Left ventricle myocardium superior (tissue), 1 donor: ENCODE measurements around the gene PXN. TPM values are rescaled to one million over a fixed set of nuclear protein-coding genes. Genes with fewer than 3 reads are reported as not detected.
A peak's percentile ranks its signal among the peaks of the same experiment; 100 is the strongest.

ENCODE experiments used
- ATAC-seq: fragments of 200-7000 bp; cut with Tn5 transposase; one replicate; pipeline ENCODE4 v1.9.1; 2020; ENCODE audit warnings: mild to moderate bottlenecking, moderate library complexity
- DNase-seq: peaks from one replicate; pipeline ENCODE4 v3.0.0-alpha.2; 2020
- intact Hi-C: fragments of 100-400 bp; cut with micrococcal nuclease; formaldehyde crosslinking; loops from one replicate; pipeline ENCODE4 v1.11.0; 2022
- total RNA-seq: library from RNA; stranded (reverse); fragmentation: NEBNext Ultra II Directional; extraction: Animal tissue kit (Norgen Biotek cat#: 25700); gene quantifications from one replicate; pipeline ENCODE4 v1.2.1, GENCODE V29; 2021
- donor health status: DM: no; HTN: yes; CAD: no; lungs with severe emphysema.

Gene PXN
- total RNA-seq, 1 donor from 2014 or later = 65.9 TPM

DNA sequence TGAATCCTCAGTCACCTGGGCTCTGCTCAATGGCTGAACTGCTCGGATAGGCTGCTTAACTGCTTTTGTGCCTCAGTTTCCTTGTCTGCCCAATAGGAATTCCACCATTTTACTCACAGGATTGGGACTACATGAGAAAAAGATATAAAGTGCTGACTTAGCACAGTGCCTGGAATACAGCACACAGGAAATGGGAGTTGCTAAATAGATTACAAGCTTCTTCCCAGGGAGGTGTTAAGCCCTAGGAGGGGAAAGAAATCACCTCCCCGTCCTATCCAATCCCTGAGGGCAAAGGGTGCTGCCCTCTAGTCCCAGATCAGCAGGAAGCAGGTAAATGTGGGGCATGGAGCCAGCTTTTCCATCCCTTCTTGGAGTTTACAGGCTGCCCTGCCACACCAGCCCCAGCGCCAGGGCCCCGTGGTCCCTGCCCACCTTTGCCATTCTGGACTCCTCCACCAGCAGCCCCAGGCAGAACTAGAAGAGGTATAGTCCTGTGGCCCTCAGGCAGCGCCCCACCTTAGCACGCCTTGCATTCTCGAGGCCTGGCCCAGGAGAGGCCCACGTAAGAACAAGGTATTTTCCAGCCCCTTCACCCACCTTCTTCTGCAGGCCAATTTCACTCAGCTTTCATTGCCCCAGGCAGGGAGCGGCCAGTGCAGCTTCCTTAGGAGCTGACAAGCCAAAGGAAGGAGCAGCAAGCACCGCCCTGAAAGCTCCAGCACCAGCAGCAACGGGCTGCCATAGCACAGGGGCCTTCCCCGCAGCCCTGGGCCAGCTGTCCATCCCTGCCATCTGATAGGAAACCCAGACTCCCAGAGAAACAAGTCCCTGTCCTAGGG is 35.8 kb downstream of the PXN start:
- ATAC-seq (no peak), DNase-seq (no peak)
- intact Hi-C loops = no loop called here

DNA sequence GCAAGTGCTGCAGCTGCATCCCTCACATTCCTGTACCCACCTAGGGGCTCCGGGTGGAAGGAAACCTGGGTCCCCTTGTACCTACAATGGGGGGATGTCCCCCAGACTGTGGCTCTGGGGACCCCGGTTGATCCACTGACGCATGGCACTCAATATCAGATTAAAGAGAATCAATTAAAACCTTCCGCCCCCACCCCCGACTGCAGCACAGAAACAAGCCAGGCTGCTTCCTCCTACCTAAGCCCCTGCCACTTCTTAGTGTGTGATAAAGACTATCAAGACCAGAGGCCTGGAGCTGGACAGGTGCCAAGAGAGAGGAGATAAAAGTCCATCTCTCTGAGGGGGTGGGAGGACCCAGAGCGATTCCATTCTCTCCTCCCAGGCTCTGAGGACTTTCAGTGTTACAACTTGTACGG is 36.5 kb downstream of the PXN start:
- no peak for DNase-seq
- ATAC-seq = no peak
- intact Hi-C loops = no loop called here

GRCh38 chr12:120228291-120229070 is 37.0 kb downstream of the PXN start:
- intact Hi-C loops = no loop called here
- DNase-seq = peak; percentile 91

DNA sequence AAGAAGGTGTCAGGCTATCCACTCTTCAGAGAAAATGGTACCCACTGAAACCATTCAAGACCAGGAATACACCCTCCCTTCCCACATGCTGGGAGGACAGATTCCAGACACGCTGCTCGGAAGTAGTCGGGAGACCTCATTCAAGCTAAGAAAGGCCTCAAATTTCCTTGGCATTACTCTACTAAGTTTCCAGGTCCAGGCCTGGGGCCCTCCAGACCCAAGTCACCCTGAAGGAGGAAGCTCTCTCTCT is 37.6 kb downstream of the PXN start:
- ATAC-seq = no peak
- intact Hi-C loops = no loop called here
- DNase-seq = no peak

More at GRCh38 chr12:120228291-120229070, 37.0 kb downstream of the PXN start:
- ATAC-seq = peak; percentile 63

DNA sequence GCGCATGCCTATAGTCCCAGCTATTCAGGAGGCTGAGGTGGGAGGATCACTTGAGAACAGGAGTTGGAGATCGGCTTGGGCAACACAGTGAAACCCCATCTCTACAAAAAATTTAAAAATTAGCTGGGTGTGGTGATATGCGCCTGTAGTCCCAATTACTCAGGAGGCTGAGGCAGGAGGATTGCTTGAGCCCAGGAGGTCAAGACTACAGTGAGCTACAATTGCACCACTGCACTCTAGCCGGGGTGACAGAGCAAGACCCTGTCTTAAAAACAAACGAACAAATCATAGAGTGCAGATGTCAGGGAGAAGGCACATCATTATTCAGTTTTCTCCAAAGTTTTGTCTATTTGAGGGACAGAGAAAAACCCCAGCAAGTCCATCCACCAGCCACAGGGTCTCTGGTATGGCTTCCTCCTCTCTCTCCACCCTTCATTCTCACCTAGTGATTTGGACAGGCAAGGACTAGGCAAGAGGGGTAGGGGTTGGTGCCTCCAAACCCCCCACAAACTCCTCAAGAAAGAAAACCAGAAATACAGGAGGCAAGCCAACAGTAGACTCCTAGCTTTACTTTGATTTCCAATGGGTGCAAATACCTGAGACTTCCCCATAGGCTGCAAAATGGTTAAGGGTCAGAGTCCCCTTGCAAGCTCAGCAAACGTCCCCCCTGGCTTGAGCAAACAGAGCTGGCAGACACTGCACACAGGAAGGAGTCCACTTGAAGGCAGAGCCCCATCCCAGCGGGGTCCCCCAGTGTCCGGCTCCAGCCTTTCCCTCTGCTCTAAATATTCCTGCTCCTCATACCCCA is 38.1 kb downstream of the PXN start:
- ATAC-seq (no peak), DNase-seq (no peak)
- intact Hi-C loops = loop anchor here (2.0 kb wide), 1 partner anchor 39 kb away; no protein-coding TSS in a partner anchor

- ATAC-seq (no peak), DNase-seq (no peak)
- intact Hi-C loops = loop anchor here (2.0 kb wide), 1 partner anchor 41 kb away; no protein-coding TSS in a partner anchor
These were observed 39.5 kb downstream of the PXN start for GRCh38 chr12:120225852-120226640.

- ATAC-seq (no peak), DNase-seq (no peak)
- intact Hi-C loops = no loop called here
These were observed 40.4 kb downstream of the PXN start for GRCh38 chr12:120225200-120225558.

DNA sequence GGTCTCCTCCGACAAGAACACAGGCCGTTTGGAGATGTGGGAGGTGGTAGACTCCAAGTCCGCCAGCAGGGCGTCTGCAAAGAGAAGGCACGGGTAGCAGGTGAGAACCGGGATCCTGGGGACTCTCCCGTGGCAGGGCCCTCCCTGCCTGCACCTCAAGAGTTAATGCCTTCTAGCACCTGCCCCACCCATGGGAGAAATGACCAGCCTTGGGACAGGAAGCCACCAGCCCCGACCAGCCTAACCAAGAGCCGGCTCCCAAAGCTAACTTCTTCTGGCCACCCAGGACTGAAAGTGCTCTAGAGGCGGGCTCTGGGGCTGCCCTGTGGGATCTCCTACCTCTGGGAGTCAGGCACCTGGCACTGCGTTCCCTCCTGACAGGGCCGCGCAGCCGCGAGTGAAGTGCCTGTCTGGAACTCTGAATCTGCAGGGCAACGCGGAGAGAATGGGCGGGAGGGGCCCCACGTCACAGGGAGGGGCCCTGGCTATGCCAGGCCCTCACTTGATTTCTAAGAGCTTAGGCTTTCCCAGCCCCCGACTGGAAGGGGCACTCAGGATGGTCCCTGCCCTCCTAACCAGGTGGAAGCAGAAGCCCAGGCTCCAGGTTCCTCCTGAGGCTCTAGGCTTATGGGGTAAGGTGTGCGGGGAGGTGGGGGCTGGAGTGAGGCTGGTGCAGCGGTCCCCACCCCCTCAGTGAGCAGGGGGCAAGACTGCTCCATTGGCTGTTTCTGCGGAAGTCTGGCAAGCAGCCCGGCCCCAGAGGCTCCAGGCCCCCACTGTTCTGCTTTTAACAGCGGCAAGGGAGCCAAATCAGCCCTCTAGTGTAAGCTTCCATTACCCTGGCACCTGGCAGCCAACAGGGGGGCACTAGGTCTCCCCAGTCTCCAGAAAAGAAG is 41.0 kb downstream of the PXN start:
- ATAC-seq (peak; percentile 67), DNase-seq (peak; percentile 77)
- intact Hi-C loops = no loop called here

DNA sequence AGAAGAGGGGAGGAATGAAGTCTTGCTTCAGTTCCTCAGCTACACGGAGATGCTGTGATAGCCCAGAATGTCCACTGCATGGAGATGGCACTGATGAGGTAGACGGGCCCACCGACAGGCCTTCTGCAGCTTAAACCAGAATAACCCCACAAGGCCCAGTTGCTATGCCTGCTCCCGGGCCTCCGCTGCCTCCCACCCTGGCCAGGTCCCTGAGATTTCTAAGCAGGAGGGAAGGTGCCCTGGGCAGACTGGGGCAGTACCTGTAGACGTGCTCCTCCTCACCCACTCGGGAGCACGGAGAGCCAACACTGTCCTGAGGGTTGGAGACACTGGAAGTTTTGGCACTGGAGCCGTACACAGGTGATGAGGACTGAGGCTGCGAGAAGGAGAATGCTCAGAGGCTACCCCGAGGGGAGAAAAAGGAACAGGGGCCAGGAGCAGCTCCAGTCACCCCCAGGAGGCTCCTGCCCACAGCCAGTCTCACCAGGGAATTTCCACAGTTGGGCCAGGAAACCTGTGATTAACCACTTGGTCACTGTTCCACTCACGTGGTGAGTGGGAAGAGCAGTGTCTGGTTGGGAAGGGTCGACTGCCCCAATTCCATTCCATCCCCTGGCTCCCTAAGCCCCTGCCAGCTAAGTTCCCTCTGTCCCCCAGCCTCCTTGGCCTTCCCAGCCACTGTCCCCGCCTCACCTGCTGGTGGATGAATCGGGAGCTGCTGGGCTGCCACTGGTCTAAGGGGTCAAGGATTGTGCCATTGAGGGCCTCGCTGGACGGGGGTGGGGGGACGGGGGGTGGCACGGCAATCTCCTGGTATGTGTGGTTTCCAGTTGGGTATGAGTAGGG is 41.8 kb downstream of the PXN start:
- intact Hi-C loops = no loop called here
- no peak for ATAC-seq

GRCh38 chr12:120222288-120222832 is 43.2 kb downstream of the PXN start:
- ATAC-seq = no peak
- intact Hi-C loops = no loop called here

More for the DNA sequence above, 41.8 kb downstream of the PXN start:
- no peak for DNase-seq

DNA sequence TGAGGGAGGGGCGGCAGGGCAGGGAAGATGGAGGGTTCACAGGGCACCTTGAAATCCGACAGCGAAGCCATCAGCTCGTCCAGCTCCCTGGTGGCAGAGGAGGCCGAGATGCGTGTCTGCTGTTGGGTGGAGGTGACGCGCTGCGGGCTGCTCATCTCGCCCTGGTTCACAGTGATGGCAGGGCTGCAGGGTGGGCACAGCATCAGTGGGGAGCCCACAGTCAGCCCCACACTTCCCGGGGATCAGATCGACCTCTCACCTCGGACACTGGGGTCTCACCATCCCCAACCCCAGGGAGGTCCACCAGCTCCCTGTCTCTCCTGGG is 44.0 kb downstream of the PXN start:
- no peak for DNase-seq
- intact Hi-C loops = no loop called here
- ATAC-seq = no peak

More at GRCh38 chr12:120222288-120222832, 43.2 kb downstream of the PXN start:
- DNase-seq = no peak

DNA sequence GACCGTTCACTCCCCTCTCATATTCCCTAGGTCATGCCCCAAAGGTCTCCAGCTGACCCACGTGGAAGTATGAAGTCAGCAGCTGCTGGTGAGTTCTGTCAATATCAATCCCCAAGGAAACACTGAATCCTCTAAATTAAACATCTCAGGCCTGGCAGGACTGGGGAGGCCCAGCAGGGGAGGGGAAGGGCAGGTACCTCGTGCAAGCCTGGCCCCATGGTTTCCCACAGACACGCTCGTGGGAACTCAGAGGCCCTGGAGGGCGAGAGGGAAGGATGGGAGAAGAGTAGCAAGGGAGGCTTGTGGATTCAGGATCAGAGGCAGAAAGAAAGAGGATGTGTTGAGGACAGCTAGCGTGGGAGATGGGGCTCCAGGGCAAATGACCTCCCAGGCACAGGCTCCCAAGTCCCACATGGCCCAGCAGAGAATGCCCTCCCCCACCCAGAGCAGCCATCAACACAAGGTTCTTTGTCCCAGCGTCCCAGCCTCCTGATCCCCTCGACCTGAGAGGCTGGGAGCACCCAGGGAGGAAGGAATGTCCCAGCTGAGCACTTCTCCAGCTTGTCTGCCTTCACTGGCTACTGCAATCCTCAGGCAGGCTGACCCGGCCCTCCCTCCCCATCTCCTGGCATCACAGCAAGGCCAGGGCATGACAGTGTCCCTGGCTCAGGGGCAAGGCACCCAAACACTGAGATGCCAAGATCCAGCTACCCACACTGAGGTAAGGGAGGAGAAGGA is 44.5 kb downstream of the PXN start:
- intact Hi-C loops = no loop called here
- DNase-seq = no peak
- ATAC-seq = no peak

DNA sequence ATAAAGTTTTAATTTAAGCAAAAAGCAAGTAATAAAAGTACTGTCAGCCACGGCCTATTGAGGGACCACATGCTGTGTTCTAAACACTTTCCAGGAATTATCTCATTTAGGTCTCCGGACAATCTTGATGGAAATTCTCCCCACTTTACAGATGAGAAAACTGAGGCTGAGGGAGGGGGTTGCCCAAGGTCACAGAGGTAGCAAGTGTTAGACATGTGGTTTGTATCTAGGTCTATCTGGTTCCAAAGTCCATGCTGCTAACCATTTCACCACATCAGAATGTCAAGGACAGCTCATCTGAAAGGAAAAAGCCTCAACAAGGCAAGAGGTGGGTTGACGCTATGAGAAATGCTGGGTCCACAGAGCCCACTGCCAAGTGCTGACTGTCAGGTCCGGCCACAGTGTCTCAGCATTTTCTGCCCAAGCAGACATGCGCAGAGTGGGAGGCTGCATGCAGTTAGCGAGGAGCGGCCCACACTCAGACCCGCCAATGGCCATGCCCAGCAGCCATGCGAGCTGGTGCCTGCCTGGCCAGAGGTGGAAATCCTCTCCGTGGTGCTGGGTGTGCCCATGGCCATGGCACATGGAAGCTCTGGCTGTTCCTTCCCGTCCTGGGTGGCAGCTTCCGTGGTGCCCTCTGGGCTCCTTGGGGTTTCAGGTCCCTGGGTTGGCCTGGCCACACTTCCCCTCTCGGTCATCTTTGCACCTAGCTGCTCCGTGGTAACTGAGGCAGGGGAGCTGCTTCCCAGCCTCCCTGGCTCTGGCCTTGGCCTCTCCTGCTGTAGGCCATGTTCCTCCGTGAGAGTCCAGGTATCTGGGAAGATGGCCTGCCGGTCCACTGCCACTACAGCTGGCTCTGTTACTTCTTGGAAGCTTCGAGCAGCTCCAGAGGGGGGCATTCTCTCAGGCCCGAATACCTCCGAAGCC is 46.6 kb downstream of the PXN start:
- intact Hi-C loops = no loop called here
- ATAC-seq = no peak
- DNase-seq = no peak

- intact Hi-C loops = no loop called here
- ATAC-seq = no peak
- no peak for DNase-seq
These were observed 48.6 kb downstream of the PXN start for GRCh38 chr12:120216742-120217605.
